ENCODE results near the gene DDX17. TPM values are rescaled to one million over a fixed set of nuclear protein-coding genes. Genes with fewer than 3 reads are reported as not detected.

The DDX17 gene
- total RNA-seq, 1 experiment from 2014 or later, result 234 TPM

DNA sequence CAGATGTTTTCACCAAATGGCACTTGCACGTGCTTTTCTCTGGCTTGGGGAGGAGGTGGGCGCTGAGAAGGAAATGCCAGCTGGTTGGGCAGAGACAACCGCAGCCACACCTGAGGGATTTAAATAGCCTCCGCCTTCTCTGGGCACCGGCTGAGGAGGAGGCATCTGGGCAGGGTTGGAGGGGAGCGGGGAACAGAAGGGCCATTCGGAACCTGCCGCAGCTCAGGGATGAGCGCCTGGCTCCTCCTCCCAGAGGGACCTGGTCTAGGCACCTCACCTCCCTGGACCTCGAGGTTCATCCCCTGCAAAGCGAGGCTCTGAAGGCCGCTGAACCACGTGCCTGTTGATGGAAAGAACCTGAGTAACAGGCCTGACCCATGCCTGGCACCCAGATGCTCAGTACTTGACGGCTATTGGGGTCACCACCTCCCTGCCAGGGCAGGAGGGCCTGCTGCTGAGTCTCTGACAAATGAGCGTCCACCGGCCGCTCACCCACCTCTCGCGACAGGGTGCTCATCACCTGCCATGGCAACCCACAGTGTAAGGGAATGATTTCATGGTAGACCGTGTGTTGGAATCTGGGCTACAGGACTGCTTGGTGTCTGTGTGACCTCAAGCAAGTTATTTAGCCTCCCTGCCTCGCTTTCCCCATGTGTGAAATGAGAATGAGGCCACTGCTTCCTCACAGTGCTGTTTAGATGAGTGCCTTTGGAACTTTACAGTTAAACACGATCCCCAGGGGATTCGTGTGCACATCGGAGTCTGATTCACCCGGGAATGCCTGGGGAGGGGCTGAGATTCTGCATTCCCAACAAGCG lies 40.2 kb downstream of the DDX17 start:
- Histone ChIP-seq H3K9ac (ENCODE audit: low read length) (no peak overlapping the region), H3K9me2 (ENCODE audit: insufficient read depth) (no peaks in the 10 kb centered on the region), H3K27me3 (ENCODE audit: insufficient read depth, low read length) (no peaks in the 10 kb centered on the region), H3K4me2 (ENCODE audit: low read length) (no peak overlapping the region), H3K4me3 (replicated peaks in 1 of 2; ENCODE audit: low read depth in 1 of 2, low read length in 2 of 2) (no peak overlapping the region), H2AFZ (ENCODE audit: low read depth, low read length, poor library complexity, severe bottlenecking) (no peak overlapping the region), H3K27ac (ENCODE audit: low read depth, low read length) (no peak overlapping the region), H3K4me1 (ENCODE audit: control insufficient read depth in 1 of 2, insufficient read depth in 2 of 2, low read length in 2 of 2) (peaks cover 17 to 44% of the 10 kb centered on the region in 2 experiments), H3K79me2 (ENCODE audit: insufficient read depth, low read length) (no peaks in the 10 kb centered on the region), H3K9me3 (ENCODE audit: control insufficient read depth in 1 of 2, insufficient read depth in 1 of 2, low read depth in 1 of 2, low read length in 2 of 2) (no peaks in the 10 kb centered on the region), H3K36me3 (ENCODE audit: control insufficient read depth in 1 of 2, insufficient read depth in 2 of 2, low read length in 2 of 2) (no peaks in the 10 kb centered on the region), H4K20me1 (ENCODE audit: insufficient read depth) (no peaks in the 10 kb centered on the region)
- ChIA-PET RAD21 (ENCODE audit: low non-redundant PET in 1 of 2, low total read pairs in 2 of 2, uncharacterized antibody in 2 of 2, unreplicated experiment in 2 of 2) (no interaction called here), POLR2A (no interaction called here), CTCF (no interaction called here)
- no TSS peak for BruUV-seq (replicated peaks)
- TF ChIP-seq SRF (IDR thresholded peaks at IDR 0.05; ENCODE audit: low read depth), result no peak
- no peak for TF ChIP-seq SP1 (IDR thresholded peaks at IDR 0.05; ENCODE audit: low read depth)
- TF ChIP-seq, protein P1, sequence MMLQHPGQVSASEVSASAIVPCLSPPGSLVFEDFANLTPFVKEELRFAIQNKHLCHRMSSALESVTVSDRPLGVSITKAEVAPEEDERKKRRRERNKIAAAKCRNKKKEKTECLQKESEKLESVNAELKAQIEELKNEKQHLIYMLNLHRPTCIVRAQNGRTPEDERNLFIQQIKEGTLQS (IDR thresholded peaks at IDR 0.05), result no peak
- no peak for TF ChIP-seq EZH2 (IDR thresholded peaks at IDR 0.05)
- no peak for TF ChIP-seq EGR1 (IDR thresholded peaks at IDR 0.05; ENCODE audit: low read depth)
- no peak for DNase-seq (ENCODE audit: low read depth, low spot score)
- ATAC-seq, result no peak
- intact Hi-C loops (cut with micrococcal nuclease), result no loop called here

DNA sequence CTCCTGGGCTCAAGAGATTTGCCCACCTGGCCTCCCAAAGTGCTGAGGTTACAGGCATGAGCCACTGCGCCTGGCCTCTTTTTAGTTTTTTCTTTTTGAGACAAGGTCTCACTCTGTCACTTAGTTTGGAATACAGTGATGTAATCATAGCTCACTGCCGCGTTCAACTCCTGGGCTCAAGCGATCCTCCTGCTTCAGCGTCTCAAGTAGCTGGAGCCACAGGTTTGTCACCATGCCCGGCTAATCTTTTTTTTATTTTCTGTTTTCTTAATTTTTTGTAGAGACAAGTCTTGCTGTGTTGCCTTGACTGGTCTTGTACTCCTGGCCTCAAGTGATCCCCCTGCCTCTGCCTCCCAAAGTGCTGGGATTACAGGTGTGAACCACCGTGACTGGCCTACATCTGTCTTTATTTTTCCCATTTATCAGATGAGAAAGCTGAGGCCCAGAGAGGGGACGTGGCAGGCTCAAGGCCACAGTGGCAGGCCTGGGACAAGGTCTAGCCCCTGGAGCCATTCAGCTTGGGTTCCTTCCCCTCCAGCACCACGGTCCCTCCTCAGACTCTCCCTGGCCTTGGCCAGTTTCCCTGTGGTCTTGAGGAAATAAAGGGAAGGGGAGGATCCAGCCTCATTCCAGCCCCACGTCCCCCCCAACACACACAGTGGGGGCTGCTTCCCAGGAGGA lies 41.0 kb downstream of the DDX17 start:
- no peak for TF ChIP-seq ZNF274 (IDR thresholded peaks at IDR 0.05; ENCODE audit: low read depth, low read length)
- TF ChIP-seq SIN3A (IDR thresholded peaks at IDR 0.05; ENCODE audit: low read depth), result no peak
- TF ChIP-seq EGR1 (IDR thresholded peaks at IDR 0.05; ENCODE audit: low read depth), result no peak
- TF ChIP-seq ZFX (IDR thresholded peaks at IDR 0.05), result no peak
- H3K79me2 ChIP-seq (ENCODE audit: insufficient read depth, low read length), result no peaks in the 10 kb centered on the region
- intact Hi-C loops (cut with micrococcal nuclease), result no loop called here
- H3K9ac ChIP-seq (ENCODE audit: low read length), result no peak overlapping the region
- H3K4me3 ChIP-seq (replicated peaks in 1 of 2; ENCODE audit: low read depth in 1 of 2, low read length in 2 of 2), result no peak overlapping the region
- H3K4me1 ChIP-seq (ENCODE audit: control insufficient read depth in 1 of 2, insufficient read depth in 2 of 2, low read length in 2 of 2), result peaks cover 17 to 48% of the 10 kb centered on the region in 2 experiments
- no peaks in the 10 kb centered on the region for H3K36me3 ChIP-seq (ENCODE audit: control insufficient read depth in 1 of 2, insufficient read depth in 2 of 2, low read length in 2 of 2)
- no TSS peak for BruUV-seq (replicated peaks)
- no peaks in the 10 kb centered on the region for H3K27me3 ChIP-seq (ENCODE audit: insufficient read depth, low read length)
- H3K27ac ChIP-seq (ENCODE audit: low read depth, low read length), result no peak overlapping the region
- H2AFZ ChIP-seq (ENCODE audit: low read depth, low read length, poor library complexity, severe bottlenecking), result no peak overlapping the region
- ChIA-PET POLR2A (no interaction called here), CTCF (no interaction called here), RAD21 (ENCODE audit: low non-redundant PET in 1 of 2, low total read pairs in 2 of 2, uncharacterized antibody in 2 of 2, unreplicated experiment in 2 of 2) (no interaction called here)
- H3K9me2 ChIP-seq (ENCODE audit: insufficient read depth), result no peaks in the 10 kb centered on the region
- H3K4me2 ChIP-seq (ENCODE audit: low read length), result no peak overlapping the region
- ATAC-seq (no peak), DNase-seq (ENCODE audit: low read depth, low spot score) (no peak)
- H3K9me3 ChIP-seq (ENCODE audit: control insufficient read depth in 1 of 2, insufficient read depth in 1 of 2, low read depth in 1 of 2, low read length in 2 of 2), result no peaks in the 10 kb centered on the region
- no peaks in the 10 kb centered on the region for H4K20me1 ChIP-seq (ENCODE audit: insufficient read depth)

All from HCT116 (cell line).